HepG2 (cell line): ENCODE data around the gene DUSP16. TPM values are rescaled to one million over a fixed set of nuclear protein-coding genes. Genes with fewer than 3 reads are reported as not detected.

Source experiments
- ATAC-seq: fragments of 200-7000 bp; cut with Tn5 transposase; 3 replicates; pipeline ENCODE4 v1.9.1; 2020; ENCODE audit warnings: mild to moderate bottlenecking, moderate library complexity
- BruUV-seq: library from RNA; stranded (reverse); fragments of 400-500 nt; replicated peaks from 2 replicates; lab custom pipeline; 2021; lab: Mats Ljungman, UMichigan
- CTCF ChIA-PET: fragments of 300-600 bp; formaldehyde crosslinking; extraction: SDS; loops from one replicate; lab custom pipeline; 2021; ENCODE audit warnings: low total read pairs, inconsistent platforms, low intra/inter-chr PET ratio; lab: Yijun Ruan, JAX
- POLR2A ChIA-PET: fragments of 350-600 bp; sonication (Branson Sonifier 250); formaldehyde crosslinking; loops from one replicate; lab custom pipeline; 2020; ENCODE audit warnings: antibody characterized with exemption, inconsistent platforms; lab: Yijun Ruan, JAX
- DNase-seq: peaks from one replicate; pipeline ENCODE4 v3.0.0-alpha.2; 2015; ENCODE audit warnings: low spot score
- FAIRE-seq: peaks from 3 replicates; lab custom pipeline; 2011; peaks lifted over from hg19 to GRCh38; lab: Jason Lieb, UNC
- H2AFZ ChIP-seq: one replicate; pipeline ENCODE4 v1.6.1; 2011; ENCODE audit warnings: low read length, inconsistent platforms
- H3K27ac ChIP-seq: fragments of 300-600 bp; 3 replicates; pipeline ENCODE4 v1.8.0; 2011; ENCODE audit warnings: mixed run types, mild to moderate bottlenecking, mixed read lengths, low read length, inconsistent platforms; ENCODE audit not compliant: insufficient read depth; ENCODE audit errors: extremely low read length
- H3K27me3 ChIP-seq, 2 experiments: fragments of 200-600 bp in 1 of 2; 2 replicates in 1 of 2; 3 replicates in 1 of 2; pipeline versions ENCODE4 v1.6.0 to v1.8.0; 2011; ENCODE audit warnings: low read length in 2 of 2, mild to moderate bottlenecking in 2 of 2, moderate library complexity in 2 of 2, inconsistent platforms in 1 of 2; ENCODE audit not compliant: insufficient read depth in 2 of 2, control insufficient read depth in 1 of 2
- H3K36me3 ChIP-seq, 2 experiments: fragments of 200-600 bp in 1 of 2; replicated peaks in 1 of 2; 2 replicates in 1 of 2; 3 replicates in 1 of 2; pipeline versions ENCODE4 v1.5.1 to v1.8.0; 2011; ENCODE audit warnings: low read length in 2 of 2, inconsistent platforms in 1 of 2; ENCODE audit not compliant: insufficient read depth in 2 of 2, control insufficient read depth in 1 of 2
- H3K4me1 ChIP-seq: 2 replicates; pipeline ENCODE4 v1.5.1; 2012; ENCODE audit warnings: low read length, inconsistent platforms; ENCODE audit not compliant: insufficient read depth
- H3K4me2 ChIP-seq: 2 replicates; pipeline ENCODE4 v1.6.0; 2011; ENCODE audit warnings: low read depth, low read length, inconsistent platforms
- H3K4me3 ChIP-seq, 3 experiments: fragments of 200-600 bp in 1 of 3; sonication (generic), shearing (Covaris generic) in 1 of 3; replicated peaks in 1 of 3; 2 replicates each; pipeline ENCODE4 v1.5.1; 2011 to 2016; ENCODE audit warnings: low read length in 3 of 3, inconsistent platforms in 2 of 3, low read depth in 2 of 3, mild to moderate bottlenecking in 2 of 3, control low read depth in 1 of 3, mixed read lengths in 1 of 3; ENCODE audit not compliant: insufficient read depth in 1 of 3
- H3K79me2 ChIP-seq: one replicate; pipeline ENCODE4 v1.6.1; 2011; ENCODE audit warnings: low read length, inconsistent platforms; ENCODE audit not compliant: insufficient read depth
- H3K9ac ChIP-seq: 2 replicates; pipeline ENCODE4 v1.6.0; 2011; ENCODE audit warnings: mild to moderate bottlenecking, low read depth, low read length, inconsistent platforms; ENCODE audit not compliant: insufficient read depth
- H3K9me3 ChIP-seq: 2 replicates; pipeline ENCODE4 v1.5.1; 2012; ENCODE audit warnings: mild to moderate bottlenecking, low read length
- H4K20me1 ChIP-seq: 2 replicates; pipeline ENCODE4 v1.6.0; 2011; ENCODE audit warnings: inconsistent platforms, mild to moderate bottlenecking, low read length, moderate library complexity; ENCODE audit not compliant: insufficient read depth
- RBM22 ChIP-seq: fragments of 200-400 bp; formaldehyde crosslinking; optimal IDR thresholded peaks from 2 replicates; pipeline ENCODE3; 2017; ENCODE audit warnings: mild to moderate bottlenecking, low read length, moderate library complexity
- TMF1 ChIP-seq: sonication (generic); formaldehyde crosslinking; IDR thresholded peaks from 2 replicates; pipeline ENCODE4 v1.8.1; 2022; ENCODE audit warnings: low read depth, missing genetic modification reagents
- ZNF782 ChIP-seq: sonication (generic); formaldehyde crosslinking; IDR thresholded peaks from 2 replicates; pipeline ENCODE4 v1.4.0; 2020; ENCODE audit warnings: missing genetic modification reagents, mild to moderate bottlenecking, borderline replicate concordance
- WGBS: methylation state at CpG from one replicate; pipeline ENCODE4 v1.1.6; 2017; ENCODE audit warnings: low lambda C conversion rate; 5-methylcytosine and 5-hydroxymethylcytosine counted together
- in situ Hi-C: cut with HindIII; loops from 2 replicates; pipeline ENCODE4 v1.10.0; 2017; ENCODE audit warnings: low pct_unique_long_range_greater_than_20kb; ENCODE audit not compliant: extremely low pct_ligation_motif_present
- intact Hi-C: fragments of 100-400 bp; cut with micrococcal nuclease; formaldehyde crosslinking; loops from one replicate; pipeline ENCODE4 v1.10.0; 2022; ENCODE audit not compliant: unreplicated experiment
- polyA plus RNA-seq, 8 experiments: library from polyadenylated mRNA; depleted of rRNA in 3 of 8; stranded (reverse) in 7 of 8; unstranded in 1 of 8; fragments of >200 nt; fragmentation: Illumina TruSeq in 4 of 8; extraction: Trizol in 4 of 8; gene quantifications; 2 replicates each; pipeline versions ENCODE4 v1.2.1 to v1.2.3, GENCODE V29; 2011 to 2016; ENCODE audit warnings: low read depth in 4 of 8, missing spikeins in 1 of 8, mixed read lengths in 1 of 8; ENCODE audit not compliant: insufficient read depth in 1 of 8
- total RNA-seq, 5 experiments: library from RNA; depleted of rRNA; stranded (reverse); fragments of >200 nt; fragmentation: Illumina TruSeq; extraction: Trizol; gene quantifications; 2 replicates each; pipeline ENCODE4 v1.2.3, GENCODE V29; 2016; ENCODE audit warnings: low read depth in 1 of 5
- TF ChIP-seq, protein P1 (sequence below): sonication (generic); formaldehyde crosslinking; IDR thresholded peaks from 2 replicates; pipeline ENCODE4 v1.4.0; 2020; ENCODE audit warnings: missing genetic modification reagents, mild to moderate bottlenecking, borderline replicate concordance

DUSP16 gene
- total and polyA plus RNA-seq, 2 of the 13 experiments (the other 11 are each of a cell fraction or from before 2014, with no cell fraction given), result 45.7 to 46.6 TPM

DNA sequence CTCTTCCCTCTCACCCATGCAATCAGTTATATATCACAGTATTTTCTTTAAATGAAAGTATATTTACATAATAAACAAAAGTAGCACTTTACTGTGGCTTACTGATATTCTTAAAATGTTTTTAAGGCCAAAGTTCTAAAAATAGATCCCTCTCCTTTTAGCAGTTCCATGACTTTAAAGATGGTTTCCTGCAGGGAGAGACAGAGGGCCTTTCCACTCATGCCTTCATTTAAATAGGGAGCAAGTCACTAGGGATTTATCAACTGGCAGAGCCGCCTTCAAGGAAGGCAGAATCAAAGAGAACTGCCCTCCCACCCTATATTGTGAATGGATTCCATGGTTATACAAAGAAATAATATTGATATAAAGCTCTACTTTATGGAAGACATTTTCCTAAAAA lies 55.5 kb downstream of the DUSP16 start:
- H3K9ac ChIP-seq, result no peak overlapping the region
- no peaks in the 10 kb centered on the region for H3K27me3 ChIP-seq
- H2AFZ ChIP-seq, result no peak overlapping the region
- no TSS peak for BruUV-seq
- FAIRE-seq (no peak), DNase-seq (no peak), ATAC-seq (no peak)
- TF ChIP-seq TMF1 (CRISPR knock-in tag) (no peak), ZNF782 (CRISPR knock-in tag) (no peak)
- peaks cover 11 to 31% of the 10 kb centered on the region in 2 experiments for H3K36me3 ChIP-seq
- ChIA-PET CTCF (no interaction called here), POLR2A (no interaction called here)
- intact Hi-C loops, result no loop called here
- H3K79me2 ChIP-seq, result peaks cover 92% of the 10 kb centered on the region
- H3K4me3 ChIP-seq, result no peak overlapping the region
- H3K4me2 ChIP-seq, result no peak overlapping the region; the same call in 1 of the 2 replicates
- in situ Hi-C loops, result no loop called here
- H3K9me3 ChIP-seq, result no peaks in the 10 kb centered on the region
- H4K20me1 ChIP-seq, result peaks cover 8% of the 10 kb centered on the region; the same call in 1 of the 2 replicates
- H3K27ac ChIP-seq, result peak overlapping the region; percentile 30
- peaks cover 46% of the 10 kb centered on the region for H3K4me1 ChIP-seq
- 100% methylated on average over 1 of the region's 1 CpG for WGBS

DNA sequence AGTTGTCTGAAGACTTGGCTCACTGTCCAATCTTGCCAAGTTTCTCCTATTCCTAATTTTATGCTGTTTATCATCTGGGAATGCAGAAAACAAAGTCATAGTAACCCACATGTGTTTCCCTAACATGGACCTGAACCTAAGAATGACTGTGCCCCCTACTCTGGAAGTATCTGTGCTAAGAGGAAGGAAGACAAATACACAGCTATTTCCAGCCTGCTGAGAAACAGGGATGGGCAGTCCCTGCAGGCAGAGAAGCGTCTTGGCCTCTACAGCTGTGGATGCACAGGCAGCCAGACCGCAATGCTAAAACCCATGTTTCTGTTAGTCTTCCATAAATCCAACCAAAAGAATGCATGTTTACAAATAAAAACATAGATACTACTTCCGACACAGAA lies 56.2 kb downstream of the DUSP16 start:
- Histone ChIP-seq H4K20me1 (peaks cover 8% of the 10 kb centered on the region; the same call in 1 of the 2 replicates), H3K9ac (no peak overlapping the region), H3K27ac (peak overlapping the region; percentile 30), H3K4me2 (peak overlapping the region; percentile 64), H3K9me3 (no peaks in the 10 kb centered on the region), H3K27me3 (no peaks in the 10 kb centered on the region), H3K36me3 (peaks cover 8 to 24% of the 10 kb centered on the region in 2 experiments), H3K4me3 (no peak overlapping the region), H3K79me2 (peaks cover 89% of the 10 kb centered on the region), H3K4me1 (peaks cover 46% of the 10 kb centered on the region), H2AFZ (no peak overlapping the region)
- CTCF ChIA-PET, result no interaction called here
- FAIRE-seq, result no peak
- no peak for DNase-seq
- in situ Hi-C loops, result no loop called here
- 89% methylated on average over 3 of the region's 3 CpGs for WGBS
- BruUV-seq, result no TSS peak
- ATAC-seq, result peak; percentile 33; the same call in 1 of the 3 replicates
- intact Hi-C loops, result no loop called here
- TF ChIP-seq, protein P1, sequence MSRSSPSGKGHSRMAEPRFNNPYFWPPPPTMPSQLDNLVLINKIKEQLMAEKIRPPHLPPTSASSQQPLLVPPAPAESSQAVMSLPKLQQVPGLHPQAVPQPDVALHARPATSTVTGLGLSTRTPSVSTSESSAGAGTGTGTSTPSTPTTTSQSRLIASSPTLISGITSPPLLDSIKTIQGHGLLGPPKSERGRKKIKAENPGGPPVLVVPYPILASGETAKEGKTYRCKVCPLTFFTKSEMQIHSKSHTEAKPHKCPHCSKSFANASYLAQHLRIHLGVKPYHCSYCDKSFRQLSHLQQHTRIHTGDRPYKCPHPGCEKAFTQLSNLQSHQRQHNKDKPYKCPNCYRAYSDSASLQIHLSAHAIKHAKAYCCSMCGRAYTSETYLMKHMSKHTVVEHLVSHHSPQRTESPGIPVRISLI (CRISPR knock-in tag), result no peak
- TF ChIP-seq RBM22, result peak; percentile 42
- TF ChIP-seq, all 625 proteins: peak for 1
- POLR2A ChIA-PET, result no interaction called here
